Suppressor macrophage treated with lipopolysaccharide for 4 hours (primary cell): ENCODE results near the gene AHRR.
A peak's percentile ranks its signal among the peaks of the same experiment; 100 is the strongest.
"Not testable (repeated sequence)": the region's sequence is repeated elsewhere in the genome, so short reads cannot be mapped to it uniquely, and the experiment has no call there.

Experiments
- DNase-seq: peaks from one replicate; pipeline ENCODE4 v3.0.0-alpha.2; 2020

The AHRR gene

GRCh38 chr5:380701-381309 is 59.3 kb downstream of the AHRR start:
- DNase-seq: peak; percentile 35

DNA sequence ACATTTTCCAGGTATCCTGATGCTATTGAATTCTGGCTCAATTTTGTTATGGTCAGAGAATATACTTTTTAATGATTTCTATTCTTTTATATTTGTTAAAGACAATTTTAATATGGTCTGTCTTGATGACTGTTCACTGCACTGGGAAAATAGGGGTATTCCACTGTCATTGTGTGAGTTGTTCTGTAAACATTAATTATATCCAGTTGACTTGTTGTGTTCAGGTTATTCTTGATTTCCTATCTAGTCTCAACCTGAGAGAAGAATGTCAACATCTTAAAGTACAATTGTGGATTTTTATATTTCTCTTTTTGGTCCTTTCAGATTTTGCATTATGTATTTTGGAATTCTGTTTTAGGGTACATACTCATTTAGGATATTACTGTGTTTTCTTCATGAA is 61.6 kb downstream of the AHRR start:
- DNase-seq: no peak

GRCh38 chr5:383621-384020 is 62.1 kb downstream of the AHRR start:
- no peak for DNase-seq

- DNase-seq: not testable (repeated sequence)
These were observed 63.1 kb downstream of the AHRR start for GRCh38 chr5:384576-384975.

GRCh38 chr5:385321-385720 is 63.8 kb downstream of the AHRR start:
- no peak for DNase-seq

GRCh38 chr5:386432-387341 is 65.2 kb downstream of the AHRR start:
- DNase-seq: no peak

DNA sequence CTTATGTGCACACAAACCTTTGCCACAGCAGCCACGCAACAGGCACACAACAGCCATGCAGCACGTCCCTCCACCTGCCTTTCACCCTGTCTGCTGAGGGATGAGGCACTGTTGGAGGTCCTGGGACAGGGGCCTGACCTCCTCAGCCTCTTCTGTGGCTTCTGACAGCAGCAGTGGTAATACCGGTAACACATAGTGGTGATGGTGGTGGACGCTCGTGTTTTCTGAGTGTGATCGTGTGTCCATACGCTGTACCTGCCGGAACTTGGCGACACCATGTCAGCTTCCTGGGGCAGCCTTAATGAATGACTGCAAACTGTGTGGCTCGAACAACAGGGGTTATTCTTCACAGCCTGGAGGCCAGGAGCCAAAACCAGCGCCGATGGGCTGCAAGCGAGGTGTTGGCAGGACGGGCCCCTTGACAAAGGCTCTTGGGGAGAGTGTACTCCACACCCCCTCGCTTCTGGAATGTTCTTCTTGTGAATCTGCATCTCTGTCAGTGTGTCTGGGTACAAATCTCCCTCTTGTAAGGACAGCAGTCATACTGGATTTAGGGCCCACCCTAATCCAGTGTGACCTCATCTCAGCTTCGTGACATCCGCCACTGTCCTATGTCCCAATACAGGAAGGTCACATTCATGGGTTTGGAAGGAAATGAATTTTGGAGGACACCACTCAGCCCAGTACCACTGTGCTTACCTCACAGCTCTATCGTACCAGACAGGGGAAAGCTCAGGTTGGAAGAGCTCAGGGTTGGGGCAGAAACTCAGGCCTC is 66.2 kb downstream of the AHRR start:
- peak; percentile 34 for DNase-seq

DNA sequence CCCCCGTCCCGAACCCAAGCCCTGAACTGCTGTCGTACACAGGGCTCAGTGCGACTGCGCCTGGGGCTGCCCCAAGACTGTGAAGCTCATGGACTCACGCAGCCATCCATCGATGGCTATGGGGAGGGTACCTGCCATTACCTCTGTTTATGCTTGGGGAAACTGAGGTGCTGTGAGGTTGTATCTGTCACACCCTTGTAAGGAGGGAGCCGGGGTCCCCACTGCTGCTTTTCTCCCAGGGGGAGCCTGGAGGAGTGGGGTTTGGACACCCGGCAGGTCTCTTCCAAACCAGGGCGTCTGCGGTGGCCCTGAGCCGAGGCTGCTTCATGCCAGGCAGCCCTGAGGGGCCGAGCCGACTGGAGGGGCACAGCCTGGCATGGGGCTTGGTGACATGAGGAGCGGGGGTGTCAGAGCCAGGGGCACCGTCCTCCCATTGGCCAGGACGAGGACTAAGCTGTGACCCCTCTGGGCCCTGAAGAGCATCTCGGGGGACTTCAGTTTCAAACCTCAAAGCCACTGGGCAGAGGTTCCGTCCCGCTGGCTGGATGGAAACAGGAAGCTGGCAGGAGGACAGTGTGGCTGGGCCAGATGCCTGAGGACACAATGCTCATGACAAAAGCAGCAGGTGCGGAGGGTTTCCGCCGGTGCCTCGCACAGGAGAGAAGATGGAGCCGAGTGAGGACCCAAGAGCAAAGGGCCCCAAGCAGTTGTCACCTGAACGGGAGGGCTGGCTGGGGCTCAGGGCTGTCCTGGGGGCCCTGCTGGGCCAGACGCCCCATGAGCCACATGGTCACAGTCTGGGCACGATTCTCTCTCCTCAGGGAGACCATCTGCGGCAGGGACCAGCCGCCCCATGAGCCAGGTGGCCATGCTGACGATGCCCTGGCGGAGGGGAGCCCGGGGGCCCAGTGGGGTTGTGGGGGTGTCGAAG is 67.0 kb downstream of the AHRR start:
- DNase-seq: no peak

DNA sequence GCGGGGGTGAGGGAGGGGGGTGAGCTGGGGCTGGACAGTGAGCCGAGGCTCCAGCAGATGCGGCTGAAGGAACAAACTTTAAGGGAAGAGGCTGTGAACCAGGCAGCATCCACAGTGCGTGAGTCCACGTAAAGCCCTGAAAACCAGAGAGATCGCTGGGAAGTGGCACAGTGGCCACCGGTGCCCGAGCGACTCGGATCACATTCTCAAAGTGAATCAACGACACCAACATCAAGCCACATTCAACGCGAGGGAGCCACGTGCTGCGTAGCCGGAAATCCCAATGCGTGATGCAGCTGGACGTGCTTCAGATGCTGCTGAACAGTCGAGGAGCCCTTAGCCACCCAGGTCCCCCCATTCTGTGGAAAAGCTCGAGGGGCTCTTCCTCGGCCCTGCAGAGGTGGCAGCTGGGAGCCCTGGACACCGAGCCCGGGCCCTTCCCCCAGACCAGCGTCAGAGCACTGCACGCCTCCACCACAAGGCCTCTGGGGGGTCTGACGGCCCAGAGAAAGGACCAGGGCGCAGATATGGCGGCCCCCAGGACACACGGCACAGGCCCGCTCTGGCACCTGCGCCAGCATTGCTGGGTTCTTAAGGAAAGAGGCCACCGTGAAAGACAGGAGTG is 67.8 kb downstream of the AHRR start:
- DNase-seq: no peak

- DNase-seq: no peak
These were observed 68.5 kb downstream of the AHRR start for GRCh38 chr5:389891-390622.

DNA sequence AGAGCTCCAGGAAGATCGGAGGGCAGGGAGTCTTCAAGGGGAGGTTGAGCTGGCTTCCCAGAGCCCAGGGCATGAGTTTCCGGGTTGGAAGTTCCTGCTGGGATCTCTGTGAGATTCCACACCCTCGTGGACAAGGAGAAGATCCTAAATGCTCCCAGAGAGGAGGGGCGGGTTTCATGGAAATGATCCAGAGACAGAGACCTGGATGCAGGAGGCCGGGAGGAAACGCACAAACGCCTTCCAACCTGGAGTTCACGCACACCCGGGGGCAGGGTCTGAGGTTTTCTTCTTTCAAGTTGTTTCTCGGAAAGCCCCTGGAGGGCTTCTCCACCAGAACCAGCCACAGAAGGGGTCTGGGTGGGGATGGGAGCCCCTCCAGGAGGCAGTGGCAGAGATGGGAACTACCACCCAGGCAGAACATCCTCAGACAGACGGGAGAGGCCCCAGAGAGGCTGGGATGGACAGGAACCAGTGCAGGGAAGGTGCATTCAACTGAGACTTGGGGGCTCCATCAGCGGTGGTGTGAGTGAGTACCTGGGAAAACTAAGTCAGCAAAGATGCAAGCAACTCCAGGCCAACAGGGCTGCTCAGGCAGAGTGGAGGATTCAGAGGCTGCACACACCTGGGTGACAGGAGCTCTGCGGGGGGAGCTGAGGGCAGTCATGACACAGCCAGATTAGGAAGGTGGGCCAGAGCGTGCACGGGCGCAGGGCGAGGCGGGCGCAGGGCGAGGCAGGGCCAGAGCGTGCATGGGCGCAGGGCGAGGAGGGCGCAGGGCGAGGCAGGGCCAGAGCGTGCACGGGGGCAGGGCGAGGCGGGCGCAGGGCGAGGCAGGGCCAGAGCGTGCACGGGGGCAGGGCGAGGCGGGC is 69.3 kb downstream of the AHRR start:
- DNase-seq: no peak

DNA sequence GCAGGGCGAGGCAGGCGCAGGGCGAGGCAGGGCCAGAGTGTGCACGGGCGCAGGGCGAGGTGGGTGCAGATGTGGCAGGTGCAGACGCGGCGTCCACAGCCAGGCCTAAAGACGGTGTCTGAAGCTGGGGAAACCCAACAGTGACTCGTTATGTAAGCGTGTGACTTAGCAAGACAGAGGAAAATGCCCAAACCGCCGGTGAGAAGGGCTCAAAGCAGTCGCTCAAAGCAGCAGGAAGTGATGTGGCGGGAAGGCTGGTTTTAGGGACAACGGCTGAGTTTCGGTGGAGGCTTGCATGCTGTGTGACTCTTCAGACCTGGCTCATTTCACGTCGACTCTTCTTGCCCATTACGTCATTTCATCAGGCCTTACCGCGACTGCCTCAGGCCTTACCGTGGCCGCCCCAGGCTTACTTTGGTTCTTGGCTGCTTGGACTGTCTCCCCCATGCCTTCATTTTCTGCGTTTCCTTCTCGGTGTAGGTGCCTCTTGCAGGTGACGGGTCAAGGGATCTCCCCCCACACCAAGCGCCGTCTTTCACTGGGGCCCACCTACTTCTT is 71.0 kb downstream of the AHRR start:
- DNase-seq: peak; percentile 90

GRCh38 chr5:393846-394275 is 72.3 kb downstream of the AHRR start:
- no peak for DNase-seq

DNA sequence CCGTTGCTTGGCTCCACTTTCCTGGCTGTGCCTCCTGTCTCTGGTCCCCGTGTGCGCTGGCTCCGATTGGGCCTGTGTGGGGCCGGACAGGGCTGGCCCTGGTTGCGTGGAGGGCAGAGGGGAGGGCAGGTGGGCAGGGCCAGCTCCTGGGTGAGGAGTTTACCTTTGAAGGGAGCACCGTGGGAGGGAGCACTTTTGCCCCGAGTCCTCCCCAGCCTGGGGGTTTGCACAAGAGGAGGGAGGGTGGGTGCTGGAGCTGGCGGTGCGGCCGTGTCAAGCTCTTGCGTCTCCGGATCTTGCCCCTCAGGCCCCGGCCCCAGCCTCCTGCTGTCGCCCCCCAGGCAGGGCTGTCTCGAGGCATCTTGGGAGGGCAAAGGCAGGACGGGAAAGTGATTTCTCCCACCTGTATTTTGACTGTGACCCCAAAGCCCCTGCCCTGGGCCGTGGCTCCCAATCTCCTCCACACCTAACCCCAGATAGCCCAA is 73.2 kb downstream of the AHRR start:
- DNase-seq: no peak

- peak; percentile 39 for DNase-seq
These were observed 73.8 kb downstream of the AHRR start for GRCh38 chr5:395156-395920.

DNA sequence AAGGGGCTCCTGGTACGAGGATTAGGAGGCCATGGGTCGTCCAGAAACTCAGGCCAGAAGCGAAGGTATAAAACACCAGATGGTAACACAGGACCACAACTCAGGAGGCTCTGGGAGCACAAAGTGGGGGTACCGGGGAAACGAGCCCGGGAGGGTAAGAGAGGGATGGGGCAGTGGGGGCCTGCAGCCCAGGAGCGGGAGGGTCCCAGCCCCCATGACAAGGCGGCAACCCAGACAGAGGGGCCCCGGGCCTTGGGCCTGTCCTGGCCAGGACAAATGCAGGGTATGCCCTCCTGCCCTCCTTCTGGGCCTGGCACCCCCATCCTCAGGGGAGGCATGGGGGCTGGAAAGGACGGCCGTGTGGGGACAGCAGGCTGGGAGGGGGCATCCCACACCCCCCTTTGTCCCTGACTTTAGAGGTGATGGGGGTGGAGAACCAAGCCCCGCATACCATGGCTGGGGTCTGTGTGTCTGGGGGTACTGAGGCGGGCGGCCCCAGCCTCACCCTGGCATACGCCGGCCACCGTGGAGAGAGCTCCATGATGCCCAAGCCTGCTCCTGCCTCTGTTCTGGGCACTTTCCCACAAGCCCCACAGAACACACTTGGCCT is 74.5 kb downstream of the AHRR start:
- no peak for DNase-seq

- DNase-seq: no peak
These were observed 75.0 kb downstream of the AHRR start for GRCh38 chr5:396531-396961.

GRCh38 chr5:398141-398474 is 76.6 kb downstream of the AHRR start:
- not testable (repeated sequence) for DNase-seq
